NCI-H187 (cell line): ENCODE data around the gene ATG13.
A peak's percentile ranks its signal among the peaks of the same experiment; 100 is the strongest.
"Not testable (repeated sequence)": the region's sequence is repeated elsewhere in the genome, so short reads cannot be mapped to it uniquely, and the experiment has no call there.

Experiments used
- DNase-seq, 2 experiments: peaks; one replicate each; lab custom pipeline; 2025; lab: John Stamatoyannopoulos, UW

The ATG13 gene

GRCh38 chr11:46697723-46698122, 80.4 kb downstream of the ATG13 start:
- no peak for DNase-seq

GRCh38 chr11:46698597-46698996, 81.2 kb downstream of the ATG13 start:
- DNase-seq, result no peak

GRCh38 chr11:46700241-46701077, 83.1 kb downstream of the ATG13 start, which contains the start of the genes ARHGAP1 and ZNF408:
TSS of gene ARHGAP1 (minus strand) at chr11:46700619. CDS start at chr11:46696107, 4,512 bp downstream.
TSS of gene ZNF408 (plus strand) at chr11:46701031. CDS start at chr11:46701048, 17 bp downstream.
- DNase-seq, result peak; percentile 98

- no peak for DNase-seq
Observed at GRCh38 chr11:46701078-46701654, 83.8 kb downstream of the ATG13 start.

GRCh38 chr11:46705070-46705688, 87.8 kb downstream of the ATG13 start:
- no peak for DNase-seq

- no peak for DNase-seq
Observed at GRCh38 chr11:46706886-46707285, 89.5 kb downstream of the ATG13 start.

- not testable (repeated sequence) for DNase-seq
Observed at GRCh38 chr11:46709351-46709750, 92.0 kb downstream of the ATG13 start.

- no peak for DNase-seq
Observed at GRCh38 chr11:46710821-46711269, 93.5 kb downstream of the ATG13 start.

GRCh38 chr11:46711303-46711702, 94.0 kb downstream of the ATG13 start:
- no peak for DNase-seq

GRCh38 chr11:46712874-46713576, 95.7 kb downstream of the ATG13 start:
- no peak for DNase-seq

GRCh38 chr11:46717825-46718154, 100.4 kb downstream of the ATG13 start:
- DNase-seq, result not testable (repeated sequence)

GRCh38 chr11:46718155-46719019, 101.0 kb downstream of the ATG13 start:
- no peak for DNase-seq

- DNase-seq, result no peak
Observed at GRCh38 chr11:46719048-46719542, 101.7 kb downstream of the ATG13 start, which contains the start of gene F2. TSS of gene F2 (plus strand) at chr11:46719213. CDS start at chr11:46719236, 23 bp downstream.

GRCh38 chr11:46719543-46720218, 102.3 kb downstream of the ATG13 start:
- no peak for DNase-seq

GRCh38 chr11:46721286-46721685, 103.9 kb downstream of the ATG13 start:
- no peak for DNase-seq

- DNase-seq, result no peak
Observed at GRCh38 chr11:46722566-46723358, 105.4 kb downstream of the ATG13 start.

- DNase-seq, result no peak
Observed at GRCh38 chr11:46723359-46723680, 106.0 kb downstream of the ATG13 start.

- peak in 1 of 2 experiments; percentile 9 for DNase-seq
Observed at GRCh38 chr11:46724088-46724487, 106.7 kb downstream of the ATG13 start.
